Stimulated activated CD4-positive, alpha-beta T cell treated with anti-CD3 and anti-CD28 coated beads, Interleukin-15, amount 100 ng/mL, for 24 hours (primary cell): ENCODE measurements around the gene TMEM179.

ENCODE experiments used
- DNase-seq: peaks from one replicate; pipeline ENCODE4 v3.0.0-alpha.2; 2020

Gene TMEM179

GRCh38 chr14:104567141-104567956, 37.2 kb downstream of the TMEM179 start:
- DNase-seq, result no peak

DNA sequence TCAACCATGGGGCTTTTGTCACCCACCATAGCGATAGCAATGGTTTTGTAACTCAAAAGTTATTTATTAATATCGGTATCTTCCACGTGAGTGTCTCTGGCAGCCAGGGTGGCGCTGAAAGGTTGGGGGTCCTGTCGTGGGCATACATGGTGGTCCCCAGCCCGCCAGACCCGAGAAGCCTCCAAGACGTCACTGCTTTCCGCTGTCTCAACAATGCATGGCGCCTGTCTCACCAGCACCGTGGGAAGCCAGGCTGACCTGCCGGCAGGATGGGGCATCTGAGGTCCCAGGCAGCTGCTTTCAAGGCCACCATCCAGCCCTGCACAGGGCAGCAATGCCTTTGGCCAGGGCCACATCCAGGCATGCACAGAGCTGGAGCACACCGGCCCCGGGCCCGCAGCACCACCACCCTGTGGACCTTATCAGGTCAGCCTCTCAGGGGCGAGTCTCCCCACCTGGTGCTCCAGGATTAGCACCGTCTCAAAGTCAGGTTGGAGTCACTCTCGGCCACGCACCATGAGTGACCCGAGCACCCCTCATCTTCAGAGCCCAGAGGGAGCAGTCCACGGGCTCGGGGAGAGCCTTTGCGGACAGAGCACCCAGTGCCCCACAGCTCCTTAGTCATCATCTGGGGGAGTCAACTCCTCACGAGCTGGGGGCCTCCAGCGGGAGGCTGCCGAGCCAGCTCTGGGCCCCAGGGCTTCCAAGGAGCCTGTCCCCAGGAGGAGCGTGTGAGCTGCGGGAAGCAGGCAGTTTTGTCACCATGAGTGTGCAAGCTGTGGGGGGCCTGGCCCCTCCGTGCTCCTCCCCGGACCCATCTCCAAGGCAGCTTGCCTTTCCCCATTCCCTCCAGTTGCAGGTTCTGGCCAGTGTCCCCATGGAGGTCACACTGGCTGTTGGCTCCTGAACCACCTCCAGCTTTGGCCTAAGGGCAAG, 39.6 kb downstream of the TMEM179 start:
- no peak for DNase-seq

DNA sequence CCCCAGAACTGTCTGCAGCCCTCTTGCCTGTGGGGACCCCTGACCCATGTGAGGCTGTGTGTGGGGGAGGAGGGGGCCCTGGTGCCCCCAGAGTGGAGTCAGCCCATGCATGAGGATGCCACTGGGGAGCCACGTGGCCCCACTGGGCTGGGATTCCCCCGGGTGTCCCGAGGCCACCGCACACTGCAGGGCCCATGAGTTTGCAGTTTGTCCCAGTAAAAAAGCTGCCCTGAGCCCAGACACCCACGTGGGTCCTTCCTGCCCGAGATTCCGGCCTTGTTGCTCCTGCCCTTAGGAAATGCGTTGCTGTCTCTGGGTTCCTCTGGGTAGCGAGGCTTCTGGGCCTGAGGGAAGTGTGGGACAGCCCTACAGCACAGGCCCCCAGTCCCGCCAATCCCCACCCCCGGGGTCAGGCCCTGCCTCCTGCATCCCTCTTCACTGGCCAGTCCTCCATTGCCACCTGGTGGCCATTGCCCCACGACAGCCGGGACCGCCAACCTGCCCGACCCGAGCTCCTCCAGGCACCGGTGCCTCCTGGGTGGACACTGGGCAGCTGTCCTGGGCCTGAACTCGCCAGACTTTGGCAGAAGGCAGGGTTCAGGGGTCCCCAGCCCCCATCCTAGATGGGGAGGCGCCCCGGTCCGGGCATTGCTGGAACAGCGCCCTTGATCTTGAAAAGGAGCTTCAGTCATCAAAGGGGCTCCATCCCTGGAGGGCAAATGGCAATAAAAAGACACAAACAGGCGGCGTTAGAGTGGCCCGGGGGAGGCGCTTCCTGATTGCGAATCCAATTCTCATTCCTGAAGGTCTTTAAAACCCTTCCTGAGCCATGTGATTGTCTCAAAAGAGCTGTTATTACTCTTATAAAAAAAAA, 40.6 kb downstream of the TMEM179 start:
- DNase-seq, result peak; percentile 78

DNA sequence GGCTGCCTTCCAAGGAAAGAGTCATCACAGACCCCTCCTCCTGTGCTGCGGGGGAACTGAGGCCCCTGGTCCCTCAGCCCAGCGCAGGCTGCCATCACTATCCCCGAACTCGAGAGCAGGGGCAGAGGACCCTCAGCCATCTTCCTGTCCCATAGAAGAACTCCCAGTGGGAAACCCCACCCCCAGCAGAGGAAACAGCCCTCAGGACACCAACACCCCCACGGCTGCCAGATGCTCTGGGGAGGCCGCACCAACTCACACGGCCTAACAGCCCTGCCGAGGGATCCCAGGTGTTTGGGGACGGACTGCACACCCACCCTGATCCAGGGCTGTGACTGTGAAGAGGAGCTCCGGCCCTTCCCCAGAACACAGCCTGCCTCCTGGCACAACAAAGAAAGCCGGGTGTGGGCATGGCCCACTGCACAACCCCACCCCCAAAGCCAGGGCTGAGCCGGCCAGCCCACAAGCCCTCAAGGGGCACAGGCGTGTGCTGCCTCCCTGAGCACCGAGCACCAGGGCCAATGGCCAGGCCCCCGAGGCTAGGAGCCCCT, 41.3 kb downstream of the TMEM179 start:
- DNase-seq, result no peak

GRCh38 chr14:104562606-104563005, 42.0 kb downstream of the TMEM179 start:
- no peak for DNase-seq

- DNase-seq, result no peak
These were observed 42.7 kb downstream of the TMEM179 start for GRCh38 chr14:104561632-104562495.

DNA sequence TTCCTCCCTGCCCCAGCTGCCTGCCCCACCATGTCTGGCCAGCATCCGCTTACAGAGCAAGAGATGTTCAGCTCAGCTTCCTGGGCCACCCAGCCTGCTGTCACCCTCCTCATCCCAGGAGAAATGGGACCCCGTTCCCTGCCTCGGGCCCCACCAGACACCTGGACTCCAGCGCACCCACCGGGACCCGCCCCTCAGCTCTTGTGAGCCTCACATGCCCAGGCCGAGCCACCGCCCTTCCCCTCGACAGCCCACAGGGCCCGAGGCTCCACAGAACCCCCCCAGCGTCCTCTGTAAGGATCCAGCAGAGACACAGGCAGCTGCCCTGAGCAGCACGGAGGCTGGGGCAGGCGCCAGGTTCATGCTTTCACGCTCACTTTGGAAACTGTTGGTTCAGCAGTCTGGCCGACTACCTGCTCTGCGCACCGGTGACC, 43.4 kb downstream of the TMEM179 start:
- DNase-seq, result no peak

- no peak for DNase-seq
These were observed 44.0 kb downstream of the TMEM179 start for GRCh38 chr14:104560586-104560945.

- no peak for DNase-seq
These were observed 44.6 kb downstream of the TMEM179 start for GRCh38 chr14:104559804-104560585.

DNA sequence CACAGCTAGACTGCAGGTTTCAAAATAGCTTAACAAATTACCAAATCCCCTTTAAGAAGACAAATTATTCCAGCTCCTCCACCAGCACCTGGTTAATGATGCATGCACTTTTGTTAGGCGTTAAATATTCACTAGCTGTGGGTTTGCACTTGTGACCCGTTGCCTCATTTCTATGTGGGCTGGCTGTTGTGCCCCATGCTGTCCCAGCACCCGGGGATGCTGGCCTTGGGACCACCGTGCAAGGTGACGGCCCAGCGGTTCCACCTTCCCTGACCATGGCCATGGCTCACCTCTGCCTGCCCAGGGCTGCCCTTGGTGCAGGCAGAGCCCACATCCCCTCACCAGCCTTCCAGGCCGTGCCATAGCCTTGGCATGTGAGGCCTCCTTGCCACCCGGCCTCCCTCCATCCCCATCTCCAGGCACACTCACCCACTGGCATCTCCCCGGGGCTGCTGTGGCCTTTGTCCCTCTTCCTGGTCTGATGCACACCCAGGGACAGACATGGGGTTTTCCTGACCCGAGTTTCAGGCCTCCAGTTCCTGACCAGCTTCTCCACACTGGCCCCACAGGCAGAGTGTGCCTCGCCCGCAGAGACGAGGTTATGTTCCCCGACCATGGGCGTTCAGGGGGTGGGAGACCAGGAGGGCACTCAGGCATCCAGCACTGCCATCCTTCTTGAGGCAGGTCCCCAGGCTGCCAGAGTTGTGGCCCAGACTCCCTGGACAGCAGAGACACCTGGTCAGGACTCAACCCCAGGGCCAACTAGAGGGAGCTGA, 45.4 kb downstream of the TMEM179 start:
- DNase-seq, result no peak

- no peak for DNase-seq
These were observed 46.1 kb downstream of the TMEM179 start for GRCh38 chr14:104558231-104559027.

DNA sequence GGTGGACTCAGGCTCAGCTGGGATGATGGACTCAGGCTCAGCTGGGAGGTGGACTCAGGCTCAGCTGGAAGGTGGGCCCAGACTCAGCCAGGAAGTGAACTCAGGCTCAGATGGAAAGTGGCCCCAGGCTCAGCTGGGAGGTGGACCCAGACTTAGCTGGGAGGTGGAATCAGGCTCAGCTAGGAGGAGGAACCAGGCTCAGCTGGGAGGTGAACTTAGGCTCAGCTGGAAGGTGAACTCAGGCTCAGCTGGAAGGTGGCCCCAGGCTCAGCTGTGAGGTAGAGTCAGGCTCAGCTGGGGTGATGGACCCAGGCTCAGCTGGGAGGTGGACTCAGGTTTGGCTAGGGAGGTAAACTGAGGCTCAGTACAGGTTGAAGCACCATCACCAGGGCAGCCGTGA, 46.8 kb downstream of the TMEM179 start:
- no peak for DNase-seq

- DNase-seq, result no peak
These were observed 47.5 kb downstream of the TMEM179 start for GRCh38 chr14:104557086-104557485.

DNA sequence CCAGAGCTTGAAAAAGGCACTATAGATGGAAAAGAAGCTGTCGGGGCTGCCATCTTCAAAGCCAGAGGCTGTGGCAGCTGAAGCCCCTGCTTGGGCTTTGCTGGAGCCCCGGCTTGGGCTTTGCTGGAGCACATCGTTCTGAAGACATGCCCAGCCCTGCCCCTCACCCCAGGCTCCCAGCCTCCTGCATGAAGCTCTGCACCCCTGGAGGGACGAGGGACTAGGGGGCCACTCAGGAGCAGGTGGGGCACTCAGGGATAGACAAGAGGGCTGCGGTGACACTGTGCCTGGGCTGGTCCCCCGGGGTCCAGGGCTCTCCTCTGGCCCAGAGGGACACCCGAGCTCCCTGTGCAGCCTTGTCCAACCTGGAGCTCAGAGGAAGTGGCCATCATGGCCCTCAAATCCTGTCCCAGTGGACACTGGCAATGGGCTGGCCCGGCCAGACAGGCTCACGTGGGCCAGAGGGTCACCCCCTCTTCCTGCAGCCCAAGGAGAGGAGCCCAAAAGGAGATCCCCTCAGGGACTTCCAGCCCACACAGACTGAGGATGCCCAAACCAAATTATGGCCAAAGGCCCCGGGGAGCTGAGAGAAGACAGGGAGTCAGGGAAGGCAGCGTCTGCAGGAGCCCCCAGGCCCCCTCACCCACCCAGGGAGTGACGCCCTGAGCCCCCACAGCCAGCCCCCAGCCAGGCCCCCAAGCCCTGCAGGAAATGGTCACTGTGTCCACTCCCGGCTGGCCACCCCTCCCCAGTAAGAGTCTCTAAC, 48.1 kb downstream of the TMEM179 start:
- DNase-seq, result no peak

- DNase-seq, result no peak
These were observed 48.9 kb downstream of the TMEM179 start for GRCh38 chr14:104555430-104556255.

GRCh38 chr14:104554608-104555429, 49.8 kb downstream of the TMEM179 start:
- no peak for DNase-seq
